T-helper 9 cell (primary cell): Measurements from ENCODE around the gene SBSN.
A peak's percentile ranks its signal among the peaks of the same experiment; 100 is the strongest.
"Not testable (repeated sequence)": the region's sequence is repeated elsewhere in the genome, so short reads cannot be mapped to it uniquely, and the experiment has no call there.

Experiments used
- DNase-seq: peaks from one replicate; pipeline ENCODE4 v3.0.0-alpha.2; 2020

SBSN gene

DNA sequence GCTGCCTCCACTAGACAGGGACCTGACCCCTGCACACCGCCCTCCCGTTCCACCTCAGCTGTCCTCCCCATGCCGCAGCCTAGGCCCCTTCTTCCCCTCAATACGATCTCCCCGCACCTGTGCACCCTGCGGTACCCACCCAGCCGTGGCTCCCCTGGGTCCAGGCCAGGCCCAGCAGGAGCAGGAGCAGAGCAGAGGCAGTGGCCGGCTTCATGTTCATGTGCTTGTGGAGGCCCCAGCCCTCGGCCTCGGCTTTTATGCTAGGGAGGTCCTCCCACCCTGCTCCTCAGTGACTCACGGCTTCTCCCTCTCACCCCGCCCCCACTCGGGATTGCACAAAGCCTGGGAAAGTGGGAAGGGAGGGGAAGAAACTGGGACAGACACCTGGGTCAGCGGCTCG, 26.4 kb downstream of the SBSN start:
- DNase-seq, result no peak

- no peak for DNase-seq
These were observed 27.5 kb downstream of the SBSN start for GRCh38 chr19:35500611-35501010.

GRCh38 chr19:35498984-35499527, 29.1 kb downstream of the SBSN start:
- DNase-seq, result no peak

GRCh38 chr19:35498220-35498619, 29.9 kb downstream of the SBSN start:
- DNase-seq, result no peak

- no peak for DNase-seq
These were observed 30.7 kb downstream of the SBSN start for GRCh38 chr19:35497406-35497805.

- DNase-seq, result peak; percentile 46
These were observed 32.7 kb downstream of the SBSN start for GRCh38 chr19:35495107-35496064.

- DNase-seq, result no peak
These were observed 34.1 kb downstream of the SBSN start for GRCh38 chr19:35493971-35494370.

DNA sequence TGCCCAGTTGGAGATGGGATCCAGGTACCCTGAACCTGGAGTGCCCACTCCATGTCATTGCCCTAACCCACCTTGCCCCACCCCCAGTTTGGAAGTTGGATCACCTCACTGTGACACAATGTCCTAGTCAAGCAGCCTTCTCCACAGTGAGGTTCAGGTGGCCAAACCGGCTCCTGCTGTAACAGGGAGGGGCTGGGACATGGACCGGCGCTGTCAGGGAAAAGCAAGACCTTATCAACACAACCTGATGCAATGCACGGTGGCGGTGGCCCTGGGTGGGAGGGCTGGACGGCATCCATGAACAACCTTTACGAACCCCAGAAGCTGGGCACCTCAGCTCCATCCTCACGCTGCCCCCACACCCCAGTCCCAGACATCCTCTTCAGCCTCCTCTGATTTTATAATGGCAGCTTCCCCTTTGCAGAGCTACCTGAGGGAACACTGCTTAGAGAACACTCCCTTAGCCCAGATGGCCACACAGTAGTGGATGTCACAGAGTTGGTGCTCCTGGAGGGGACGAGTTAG, 36.2 kb downstream of the SBSN start:
- DNase-seq, result no peak

DNA sequence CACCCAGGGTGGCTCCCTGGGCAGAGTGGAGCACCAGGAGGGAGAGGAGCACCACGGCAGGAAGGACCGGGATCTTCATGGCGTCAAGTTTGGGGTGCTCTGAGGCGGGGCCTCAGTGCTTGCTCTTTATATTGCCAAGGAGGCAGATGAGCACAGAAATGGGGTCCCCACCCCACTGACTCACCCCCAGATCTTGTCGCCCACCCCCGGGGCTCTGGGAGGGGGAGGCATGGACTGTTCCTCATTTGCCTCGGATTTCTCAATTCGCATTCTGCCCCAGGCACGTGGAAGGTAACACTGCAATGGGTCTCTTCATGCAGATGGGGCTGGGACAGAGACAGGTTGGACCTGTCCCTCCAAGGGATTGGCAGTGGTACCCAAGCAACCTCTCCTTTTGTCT, 37.7 kb downstream of the SBSN start, which contains the start of gene KRTDAP:
KRTDAP (minus strand) TSS at position 101 of the 400 bp plus-strand sequence; CDS start at position 79, 22 bp downstream.
- DNase-seq, result no peak

GRCh38 chr19:35488677-35489076, 39.4 kb downstream of the SBSN start:
- DNase-seq, result no peak

- DNase-seq, result no peak
These were observed 40.4 kb downstream of the SBSN start for GRCh38 chr19:35487656-35488182.

DNA sequence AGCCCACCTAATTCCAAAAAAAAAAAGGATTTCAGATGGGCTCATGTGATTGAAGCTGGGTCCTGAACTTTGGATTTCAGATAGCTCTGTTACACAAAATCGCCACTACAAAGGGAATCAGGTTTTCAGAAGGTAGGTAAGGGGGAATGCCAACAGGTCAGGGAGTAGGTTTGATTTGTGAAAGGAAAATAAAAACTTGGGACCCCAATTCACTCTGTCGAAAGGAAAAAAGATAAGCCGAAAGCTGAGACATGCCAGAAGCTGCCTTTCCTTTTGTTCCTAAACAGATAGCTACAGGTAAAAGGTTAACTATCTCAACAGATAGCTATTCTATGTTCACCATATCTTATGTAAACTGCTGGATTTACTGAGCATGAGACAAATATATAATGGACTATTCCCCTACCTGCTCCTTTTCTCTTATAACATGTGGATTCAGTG, 41.8 kb downstream of the SBSN start:
- DNase-seq, result no peak

DNA sequence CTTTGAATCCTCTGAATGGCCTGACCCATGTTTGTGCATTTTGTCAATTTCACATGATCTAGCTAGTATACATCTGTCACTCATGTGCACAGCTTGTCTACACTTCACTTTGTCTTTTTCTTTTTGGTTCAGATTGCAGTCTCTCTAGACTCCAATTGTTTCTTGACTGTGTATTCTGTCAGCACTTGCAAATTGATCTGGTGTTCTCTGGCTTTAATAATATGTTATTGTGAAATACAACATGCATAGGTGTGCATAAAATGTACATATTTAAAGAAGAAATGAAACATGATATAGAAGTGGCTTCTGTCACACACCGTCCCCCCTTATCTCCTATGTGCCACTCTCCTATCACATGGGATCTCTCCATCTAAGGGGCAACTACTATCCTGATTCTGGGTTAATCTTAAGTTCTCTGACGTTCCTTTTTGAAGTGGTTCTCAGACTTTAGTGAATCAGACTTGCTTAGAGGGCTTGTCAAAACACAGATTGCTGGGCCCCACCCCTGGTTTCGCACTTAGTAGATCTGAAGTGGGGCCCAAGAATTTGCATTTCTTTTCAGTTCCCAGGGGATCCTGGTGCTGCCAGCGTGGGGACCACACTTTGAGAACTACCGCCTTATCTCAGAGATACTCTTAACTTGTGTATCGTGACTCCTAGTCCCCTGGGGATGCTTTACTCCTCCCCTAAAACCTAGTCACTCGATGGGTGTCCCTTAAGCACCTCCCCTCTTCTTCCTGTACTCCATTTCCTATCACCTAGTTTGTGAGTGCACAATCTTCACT, 43.7 kb downstream of the SBSN start:
- DNase-seq, result no peak

GRCh38 chr19:35483089-35483488, 45.0 kb downstream of the SBSN start:
- DNase-seq, result no peak

GRCh38 chr19:35478794-35479677, 49.1 kb downstream of the SBSN start:
- DNase-seq, result no peak

GRCh38 chr19:35476149-35476548, 52.0 kb downstream of the SBSN start:
- no peak for DNase-seq

- not testable (repeated sequence) for DNase-seq
These were observed 53.5 kb downstream of the SBSN start for GRCh38 chr19:35474594-35474993.

- no peak for DNase-seq
These were observed 54.0 kb downstream of the SBSN start for GRCh38 chr19:35474104-35474503.
